H9 (cell line): ENCODE data around the gene HK2. TPM values are rescaled to one million over a fixed set of nuclear protein-coding genes. Genes with fewer than 3 reads are reported as not detected.

Experiments used
- DNase-seq: peaks from one replicate; pipeline ENCODE4 v3.0.0-alpha.2; 2017
- H2AFZ ChIP-seq: one replicate; pipeline ENCODE4 v1.6.1; 2013; ENCODE audit warnings: mild to moderate bottlenecking, low read length, control low read depth, moderate library complexity
- H2AK5ac ChIP-seq: 2 replicates; pipeline ENCODE4 v1.6.1; 2013; ENCODE audit warnings: low read length, control low read depth, mixed read lengths; ENCODE audit not compliant: insufficient read length
- H2BK120ac ChIP-seq: one replicate; pipeline ENCODE4 v1.6.1; 2013; ENCODE audit warnings: low read depth, mild to moderate bottlenecking, low read length, control low read depth, inconsistent platforms; ENCODE audit not compliant: poor library complexity, severe bottlenecking
- H2BK12ac ChIP-seq: 2 replicates; pipeline ENCODE4 v1.6.1; 2013; ENCODE audit warnings: low read length, control low read depth, mixed read lengths, low read depth; ENCODE audit not compliant: insufficient read length
- H2BK15ac ChIP-seq: 2 replicates; pipeline ENCODE4 v1.6.1; 2013; ENCODE audit warnings: low read depth, low read length, control low read depth
- H2BK20ac ChIP-seq: one replicate; pipeline ENCODE4 v1.6.1; 2013; ENCODE audit warnings: low read depth, mild to moderate bottlenecking, low read length, control low read depth, inconsistent platforms; ENCODE audit not compliant: poor library complexity, severe bottlenecking
- H2BK5ac ChIP-seq: 2 replicates; pipeline ENCODE4 v1.6.1; 2013; ENCODE audit warnings: low read length, control low read depth, mixed read lengths; ENCODE audit not compliant: insufficient read length
- H3K14ac ChIP-seq: 2 replicates; pipeline ENCODE4 v1.6.1; 2013; ENCODE audit warnings: low read length, control low read depth; ENCODE audit not compliant: insufficient read depth
- H3K18ac ChIP-seq: 2 replicates; pipeline ENCODE4 v1.6.1; 2013; ENCODE audit warnings: low read depth, mild to moderate bottlenecking, mixed read lengths, low read length, control low read depth; ENCODE audit not compliant: insufficient read length
- H3K23ac ChIP-seq: 2 replicates; pipeline ENCODE4 v1.6.1; 2013; ENCODE audit warnings: low read length, control low read depth, mixed read lengths, low read depth; ENCODE audit not compliant: insufficient read length
- H3K23me2 ChIP-seq: 2 replicates; pipeline ENCODE4 v1.6.1; 2013; ENCODE audit warnings: low read depth, mild to moderate bottlenecking, mixed read lengths, low read length, control low read depth; ENCODE audit not compliant: insufficient read length, poor library complexity, severe bottlenecking
- H3K27ac ChIP-seq: 2 replicates; pipeline ENCODE4 v1.5.1; 2013; ENCODE audit warnings: low read length, control low read depth, mixed read lengths, low read depth; ENCODE audit not compliant: insufficient read length
- H3K27me3 ChIP-seq: 2 replicates; pipeline ENCODE4 v1.6.1; 2013; ENCODE audit warnings: low read length, control low read depth, inconsistent platforms; ENCODE audit not compliant: insufficient read depth
- H3K4ac ChIP-seq: 2 replicates; pipeline ENCODE4 v1.6.1; 2013; ENCODE audit warnings: low read depth, mild to moderate bottlenecking, control low read depth, inconsistent platforms, low read length, moderate library complexity
- H3K4me1 ChIP-seq: 2 replicates; pipeline ENCODE4 v1.6.1; 2013; ENCODE audit warnings: low read length, control low read depth, inconsistent platforms; ENCODE audit not compliant: insufficient read depth
- H3K4me2 ChIP-seq: 2 replicates; pipeline ENCODE4 v1.6.1; 2013; ENCODE audit warnings: low read length, control low read depth, mixed read lengths; ENCODE audit not compliant: insufficient read length, insufficient read depth
- H3K56ac ChIP-seq: 2 replicates; pipeline ENCODE4 v1.6.1; 2013; ENCODE audit warnings: low read depth, mild to moderate bottlenecking, mixed read lengths, low read length, control low read depth; ENCODE audit not compliant: insufficient read length
- H3K79me1 ChIP-seq: 2 replicates; pipeline ENCODE4 v1.6.1; 2013; ENCODE audit warnings: low read depth, mild to moderate bottlenecking, moderate library complexity, low read length, control low read depth, inconsistent platforms; ENCODE audit not compliant: insufficient read depth, poor library complexity, severe bottlenecking
- H3K79me2 ChIP-seq: 2 replicates; pipeline ENCODE4 v1.6.1; 2013; ENCODE audit warnings: low read length, control low read depth, inconsistent platforms; ENCODE audit not compliant: insufficient read depth
- H3K9ac ChIP-seq: 2 replicates; pipeline ENCODE4 v1.6.1; 2013; ENCODE audit warnings: low read length, control low read depth, mixed read lengths; ENCODE audit not compliant: insufficient read length; ENCODE audit errors: extremely low read depth
- H3K9me3 ChIP-seq: one replicate; pipeline ENCODE4 v1.6.1; 2013; ENCODE audit warnings: low read depth, low read length, inconsistent platforms; ENCODE audit not compliant: control insufficient read depth
- H3T11ph ChIP-seq: one replicate; pipeline ENCODE4 v1.6.1; 2013; ENCODE audit warnings: mild to moderate bottlenecking, low read length, control low read depth, inconsistent platforms
- H4K20me1 ChIP-seq: one replicate; pipeline ENCODE4 v1.6.1; 2013; ENCODE audit not compliant: control insufficient read depth, insufficient read length, insufficient read depth
- H4K5ac ChIP-seq: 2 replicates; pipeline ENCODE4 v1.6.1; 2013; ENCODE audit warnings: low read depth, mild to moderate bottlenecking, mixed read lengths, low read length, control low read depth; ENCODE audit not compliant: insufficient read length
- H4K8ac ChIP-seq: replicated peaks from 2 replicates; pipeline ENCODE4 v1.6.1; 2013; ENCODE audit warnings: low read length, control low read depth, mixed read lengths, low read depth; ENCODE audit not compliant: insufficient read length
- H4K91ac ChIP-seq: 2 replicates; pipeline ENCODE4 v1.6.1; 2013; ENCODE audit warnings: low read depth, mild to moderate bottlenecking, moderate library complexity, mixed read lengths, low read length, control low read depth; ENCODE audit not compliant: insufficient read length
- H3K27ac Mint-ChIP-seq, 3 experiments: 2 replicates in 2 of 3; 3 replicates in 1 of 3; pipeline ENCODE4 v1.8.0; 2020 to 2021; ENCODE audit warnings: mixed read lengths in 3 of 3, mild to moderate bottlenecking in 1 of 3, moderate library complexity in 1 of 3
- H3K27me3 Mint-ChIP-seq: 2 replicates; pipeline ENCODE4 v1.8.0; 2021; ENCODE audit warnings: low read depth, mild to moderate bottlenecking, moderate library complexity, mixed read lengths
- H3K36me3 Mint-ChIP-seq, 3 experiments: 2 replicates in 2 of 3; 3 replicates in 1 of 3; pipeline ENCODE4 v1.8.0; 2020 to 2021; ENCODE audit warnings: low read depth in 3 of 3, mixed read lengths in 3 of 3; ENCODE audit not compliant: insufficient read depth in 1 of 3
- H3K4me1 Mint-ChIP-seq, 2 experiments: 2 replicates each; pipeline ENCODE4 v1.8.0; 2020; ENCODE audit warnings: mixed read lengths in 2 of 2
- H3K4me3 Mint-ChIP-seq, 2 experiments: 2 replicates in 1 of 2; 3 replicates in 1 of 2; pipeline ENCODE4 v1.8.0; 2020 to 2021; ENCODE audit warnings: mild to moderate bottlenecking in 2 of 2, mixed read lengths in 2 of 2, moderate library complexity in 1 of 2
- H3K9me3 Mint-ChIP-seq, 2 experiments: 2 replicates in 1 of 2; 3 replicates in 1 of 2; pipeline ENCODE4 v1.8.0; 2020; ENCODE audit warnings: mild to moderate bottlenecking in 2 of 2, mixed read lengths in 2 of 2, moderate library complexity in 1 of 2
- CTCF ChIP-seq: fragments of 200-600 bp; sonication (generic); conservative IDR thresholded peaks from 3 replicates; pipeline ENCODE4 v1.8.0; 2021; ENCODE audit warnings: antibody characterized with exemption, mild to moderate bottlenecking
- WGBS: extraction: QIAGEN DNeasy Blood & Tissue Kit; methylation state at CpG from one replicate; pipeline ENCODE4 v1.1.7; 2013; ENCODE audit warnings: missing lambda C conversion rate, low lambda C conversion rate, mixed read lengths; ENCODE audit not compliant: insufficient read length; ENCODE audit errors: extremely low coverage; 5-methylcytosine and 5-hydroxymethylcytosine counted together
- total RNA-seq: library from RNA; stranded (reverse); gene quantifications from 2 replicates; pipeline ENCODE4 v1.2.1, GENCODE V29; 2021

HK2 gene
- total RNA-seq, 1 experiment from 2014 or later, result 54.3 TPM

DNA sequence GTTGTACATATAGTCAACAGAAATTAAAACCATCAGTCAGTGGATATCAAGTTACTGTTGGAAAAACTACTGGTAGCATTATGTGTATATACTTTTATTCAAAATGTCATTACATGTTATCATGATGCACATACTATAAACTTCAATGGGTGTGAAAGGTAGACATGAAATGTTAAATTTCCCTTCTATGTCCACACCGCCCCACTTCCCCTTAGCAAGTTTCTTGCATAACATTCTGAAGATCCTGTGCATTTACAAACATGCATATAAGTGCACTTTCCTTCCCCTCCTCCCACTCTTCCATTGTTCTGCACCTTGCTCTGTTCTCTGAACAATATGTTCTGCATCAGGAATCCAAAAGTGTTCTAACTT lies 16.6 kb upstream of the HK2 start:
- DNase-seq, result no peak
- Histone ChIP-seq H3T11ph (no peak overlapping the region), H3K79me1 (no peaks in the 10 kb centered on the region), H3K27ac (no peak overlapping the region), H3K4me2 (no peak overlapping the region), H2AFZ (no peak overlapping the region), H2BK12ac (no peak overlapping the region), H3K4ac (no peak overlapping the region), H3K56ac (no peak overlapping the region), H2BK5ac (no peak overlapping the region), H4K91ac (no peak overlapping the region), H3K27me3 (no peaks in the 10 kb centered on the region), H3K14ac (no peak overlapping the region), H3K4me1 (no peaks in the 10 kb centered on the region), H2BK120ac (no peak overlapping the region), H3K23ac (no peak overlapping the region), H2AK5ac (no peak overlapping the region), H2BK15ac (no peak overlapping the region), H4K20me1 (no peaks in the 10 kb centered on the region), H3K9ac (no peak overlapping the region), H4K5ac (no peak overlapping the region), H3K23me2 (no peaks in the 10 kb centered on the region), H3K9me3 (no peaks in the 10 kb centered on the region), H3K18ac (no peak overlapping the region), H4K8ac (no peak overlapping the region), H3K79me2 (no peaks in the 10 kb centered on the region), H2BK20ac (no peak overlapping the region)
- no peak for TF ChIP-seq CTCF
- Mint-ChIP-seq H3K9me3 (no peaks in the 10 kb centered on the region), H3K36me3 (no peaks in the 10 kb centered on the region), H3K4me1 (peaks cover 5 to 8% of the 10 kb centered on the region in 2 experiments; a peak in 3 of 4 replicates), H3K27me3 (peaks cover 7% of the 10 kb centered on the region), H3K4me3 (no peak overlapping the region), H3K27ac (no peak overlapping the region)
- no CpG with 5 or more reads among the region's 1 CpG for WGBS
